Heart left ventricle (tissue), 13 donors: Measurements from ENCODE around the gene MME.

Experiments used
- POLR2A ChIP-seq, 2 donors: fragments of 450-650 bp; IDR thresholded peaks; one replicate each; pipeline ENCODE4 v1.6.1; 2017; ENCODE audit warnings: antibody characterized with exemption in 2 of 2, mild to moderate bottlenecking in 2 of 2, moderate library complexity in 2 of 2
- TF ChIP-seq, protein P1 (sequence below), 12 donors: fragments of 200-600 bp; sonication (generic) in 4 of 12; IDR thresholded peaks; one replicate each; pipeline versions ENCODE4 v1.5.0 to v1.8.0; 2018 to 2022; ENCODE audit warnings: antibody characterized with exemption in 12 of 12, mild to moderate bottlenecking in 5 of 12
- donor health status: ischemic (EF 13 %, LVEDD 7.1; RV severe dilation, severe dysfunction).
- donor health status: DM: no; HTN: yes; CAD: no.
- donor health status: DM: no; HTN: no; CAD: no.
- donor health status: ischemic (EF 25% LVEDD 6.9; RV normal size, moderate dysfunction).
- donor health status: ischemic (EF 25% LVEDD 5.7; RV mildly dilated, moderate dysfunction).
- donor health status: ischemic (EF 35%, LVEDD 5.7; RV mildly dilated, moderate dysfunction).
- donor health status: nonischemic (EF 11% LVEDD 7.7; RV severe dilation, severe dysfunction).
- donor health status: DM: yes; HTN: yes; CAD: no.
- donor health status: PGD.
- donor health status: ischemic (EF 29% LVEDD 5.4; RV normal size, mild dysfunction).
- donor health status: nonischemic (EF 23%, LVEDD 6.1; RV moderate dilation, normal function).

DNA sequence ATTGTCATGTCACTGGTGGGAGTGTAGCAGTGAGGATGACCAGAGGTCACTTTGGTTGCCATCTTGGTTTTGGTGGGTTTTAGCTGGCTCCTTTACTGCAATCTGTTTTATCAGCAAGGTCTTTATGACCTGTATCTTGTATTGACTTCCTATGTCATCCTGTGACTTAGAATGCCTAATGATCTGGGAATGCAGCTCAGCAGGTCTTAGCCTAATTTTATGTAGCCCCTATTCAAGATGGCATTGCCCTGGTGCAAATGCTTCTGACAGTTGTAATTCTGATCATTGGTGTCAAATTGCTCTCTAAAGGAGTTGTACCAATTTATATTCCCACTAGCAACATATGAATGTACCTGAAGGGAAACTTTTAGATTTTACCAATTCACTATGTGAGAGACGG is 139.0 kb downstream of the MME start:
- no peak for TF ChIP-seq POLR2A (IDR thresholded peaks at IDR 0.05)
- TF ChIP-seq, protein P1, sequence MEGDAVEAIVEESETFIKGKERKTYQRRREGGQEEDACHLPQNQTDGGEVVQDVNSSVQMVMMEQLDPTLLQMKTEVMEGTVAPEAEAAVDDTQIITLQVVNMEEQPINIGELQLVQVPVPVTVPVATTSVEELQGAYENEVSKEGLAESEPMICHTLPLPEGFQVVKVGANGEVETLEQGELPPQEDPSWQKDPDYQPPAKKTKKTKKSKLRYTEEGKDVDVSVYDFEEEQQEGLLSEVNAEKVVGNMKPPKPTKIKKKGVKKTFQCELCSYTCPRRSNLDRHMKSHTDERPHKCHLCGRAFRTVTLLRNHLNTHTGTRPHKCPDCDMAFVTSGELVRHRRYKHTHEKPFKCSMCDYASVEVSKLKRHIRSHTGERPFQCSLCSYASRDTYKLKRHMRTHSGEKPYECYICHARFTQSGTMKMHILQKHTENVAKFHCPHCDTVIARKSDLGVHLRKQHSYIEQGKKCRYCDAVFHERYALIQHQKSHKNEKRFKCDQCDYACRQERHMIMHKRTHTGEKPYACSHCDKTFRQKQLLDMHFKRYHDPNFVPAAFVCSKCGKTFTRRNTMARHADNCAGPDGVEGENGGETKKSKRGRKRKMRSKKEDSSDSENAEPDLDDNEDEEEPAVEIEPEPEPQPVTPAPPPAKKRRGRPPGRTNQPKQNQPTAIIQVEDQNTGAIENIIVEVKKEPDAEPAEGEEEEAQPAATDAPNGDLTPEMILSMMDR (IDR thresholded peaks at IDR 0.05) = no peak
